ENCODE measurements around the gene CHCHD3.

The CHCHD3 gene

DNA sequence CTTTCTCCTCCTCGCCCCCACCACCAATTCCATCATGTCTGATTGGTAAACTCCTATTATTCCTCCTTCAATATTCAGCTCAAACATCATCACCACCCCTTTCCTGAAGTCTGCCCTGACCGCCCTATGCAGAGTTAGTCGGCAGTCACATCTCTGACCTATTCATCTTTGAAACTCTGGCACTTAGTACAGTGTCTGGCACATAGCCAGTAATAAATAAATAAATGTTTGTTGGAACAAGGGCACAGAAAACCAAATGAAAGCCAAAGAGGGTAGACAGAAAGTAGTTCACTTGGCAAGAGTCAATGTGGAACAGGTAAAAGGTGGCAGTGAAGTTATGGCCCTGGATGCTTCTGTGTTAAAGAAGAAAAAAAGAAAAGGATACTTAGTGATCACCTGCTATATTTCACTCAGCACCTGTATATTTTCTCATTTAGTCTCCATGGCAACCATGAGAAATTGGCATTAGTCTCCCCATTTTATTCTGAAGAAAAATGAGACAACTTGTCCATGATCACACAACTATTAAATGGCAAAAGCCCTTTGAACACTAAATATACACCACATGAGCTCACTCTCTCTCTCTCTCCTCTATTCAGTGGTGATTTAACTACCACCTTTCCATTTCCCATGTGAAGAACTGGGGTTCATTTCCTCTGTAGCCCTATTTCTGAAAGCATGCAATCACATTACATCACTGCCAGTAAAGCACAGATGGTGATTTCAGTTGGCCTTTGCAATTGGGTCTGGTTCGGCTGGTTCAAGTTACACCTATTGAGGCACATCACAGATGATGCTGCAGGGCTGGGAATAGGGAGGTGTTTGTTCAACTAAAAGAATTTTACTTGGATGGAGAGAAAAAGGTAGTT is 25.3 kb downstream of the CHCHD3 start:
- TF ChIP-seq, protein P1, sequence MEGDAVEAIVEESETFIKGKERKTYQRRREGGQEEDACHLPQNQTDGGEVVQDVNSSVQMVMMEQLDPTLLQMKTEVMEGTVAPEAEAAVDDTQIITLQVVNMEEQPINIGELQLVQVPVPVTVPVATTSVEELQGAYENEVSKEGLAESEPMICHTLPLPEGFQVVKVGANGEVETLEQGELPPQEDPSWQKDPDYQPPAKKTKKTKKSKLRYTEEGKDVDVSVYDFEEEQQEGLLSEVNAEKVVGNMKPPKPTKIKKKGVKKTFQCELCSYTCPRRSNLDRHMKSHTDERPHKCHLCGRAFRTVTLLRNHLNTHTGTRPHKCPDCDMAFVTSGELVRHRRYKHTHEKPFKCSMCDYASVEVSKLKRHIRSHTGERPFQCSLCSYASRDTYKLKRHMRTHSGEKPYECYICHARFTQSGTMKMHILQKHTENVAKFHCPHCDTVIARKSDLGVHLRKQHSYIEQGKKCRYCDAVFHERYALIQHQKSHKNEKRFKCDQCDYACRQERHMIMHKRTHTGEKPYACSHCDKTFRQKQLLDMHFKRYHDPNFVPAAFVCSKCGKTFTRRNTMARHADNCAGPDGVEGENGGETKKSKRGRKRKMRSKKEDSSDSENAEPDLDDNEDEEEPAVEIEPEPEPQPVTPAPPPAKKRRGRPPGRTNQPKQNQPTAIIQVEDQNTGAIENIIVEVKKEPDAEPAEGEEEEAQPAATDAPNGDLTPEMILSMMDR (conservative IDR thresholded peaks at IDR 0.05; ENCODE audit: low read depth, low read length) = no peak
- no peak for DNase-seq (ENCODE audit: low read depth)
- no peak overlapping the region for H3K4me3 ChIP-seq (ENCODE audit: low read depth, low read length)

DNA sequence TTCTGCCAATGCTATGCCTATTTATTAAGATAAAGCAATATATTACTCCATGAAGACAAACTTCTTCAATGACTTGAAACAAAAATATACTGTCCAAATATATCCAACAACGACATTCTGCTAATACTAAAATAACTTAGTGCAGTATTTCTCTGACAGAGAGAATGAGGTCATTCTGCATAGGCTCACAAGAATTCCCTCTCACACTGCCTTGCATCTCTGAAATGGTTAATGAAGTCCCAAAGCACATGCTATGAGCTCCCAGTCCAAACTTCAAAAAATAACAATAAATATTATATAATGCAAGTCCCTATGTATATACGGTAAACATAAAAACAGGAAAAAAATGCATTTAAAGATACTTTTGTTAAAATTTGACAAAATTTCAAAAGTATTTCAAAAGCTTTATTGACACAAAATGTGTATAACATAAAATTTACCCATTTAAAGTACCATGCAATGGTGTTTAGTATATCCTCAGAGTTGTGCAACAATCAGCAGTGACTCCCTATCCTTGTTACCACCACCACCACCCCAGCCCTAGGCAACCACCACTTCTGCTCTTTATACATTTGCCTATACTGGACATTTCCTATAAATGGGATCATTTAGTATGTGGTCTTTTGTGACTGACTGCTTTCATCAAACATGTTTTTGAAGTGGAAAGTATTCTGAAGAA is 27.6 kb downstream of the CHCHD3 start:
- TF ChIP-seq, protein P1 (conservative IDR thresholded peaks at IDR 0.05; ENCODE audit: low read depth, low read length) = no peak

DNA sequence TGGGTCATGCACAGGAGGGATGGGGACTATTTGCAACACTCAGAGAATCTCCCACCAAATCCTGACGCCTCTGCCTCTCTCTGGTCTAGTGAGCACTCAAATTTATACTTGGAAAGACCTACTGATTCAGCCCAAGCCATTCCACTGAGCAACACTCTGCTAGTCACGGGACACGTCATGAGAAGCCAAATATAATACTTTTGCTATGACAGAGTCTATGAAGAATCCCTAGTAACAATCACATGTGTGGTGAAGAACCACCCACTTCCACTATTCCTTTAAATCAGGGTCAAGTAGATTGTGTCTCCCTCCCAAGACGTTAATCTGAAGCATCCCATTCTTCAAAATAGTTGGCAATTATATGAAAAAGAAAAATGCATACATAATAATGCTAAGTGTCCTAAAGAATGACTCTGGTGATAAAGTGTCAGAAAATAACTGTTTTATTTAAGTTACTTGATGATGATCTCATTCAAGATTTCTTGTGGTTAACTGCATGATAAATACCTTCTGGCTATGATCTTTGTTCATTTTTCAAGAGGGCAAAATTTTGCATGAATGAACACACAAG is 28.5 kb downstream of the CHCHD3 start:
- peak; percentile 96 for DNase-seq (ENCODE audit: low read depth)
- no peak overlapping the region for H3K4me3 ChIP-seq (ENCODE audit: low read depth, low read length)
- TF ChIP-seq, protein P1 (conservative IDR thresholded peaks at IDR 0.05; ENCODE audit: low read depth, low read length) = no peak

More for the DNA sequence above, 27.6 kb downstream of the CHCHD3 start:
- no peak overlapping the region for H3K4me3 ChIP-seq (ENCODE audit: low read depth, low read length)
- DNase-seq (ENCODE audit: low read depth) = peak; percentile 23

- DNase-seq (ENCODE audit: low read depth) = no peak
- TF ChIP-seq, protein P1 (conservative IDR thresholded peaks at IDR 0.05; ENCODE audit: low read depth, low read length) = no peak
- no peak overlapping the region for H3K4me3 ChIP-seq (ENCODE audit: low read depth, low read length)
Observed at GRCh38 chr7:133052826-133053225, 29.1 kb downstream of the CHCHD3 start.

DNA sequence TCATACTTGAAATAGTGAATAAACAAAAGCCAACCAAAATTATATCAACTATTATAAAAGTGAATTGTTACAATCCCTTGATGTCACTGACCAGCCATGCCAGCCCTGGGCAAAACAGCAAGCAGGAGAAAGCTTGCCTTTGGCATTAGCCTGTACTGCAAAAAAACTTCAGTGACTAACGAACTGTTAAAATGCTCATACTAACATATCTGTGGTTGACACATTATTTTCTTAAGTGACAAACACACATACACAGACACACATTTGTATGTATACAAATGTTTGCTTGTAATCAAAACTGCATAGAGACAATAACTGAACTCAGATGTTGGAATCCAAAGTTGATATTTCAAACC is 29.5 kb downstream of the CHCHD3 start:
- TF ChIP-seq, protein P1 (conservative IDR thresholded peaks at IDR 0.05; ENCODE audit: low read depth, low read length) = no peak
- DNase-seq (ENCODE audit: low read depth) = no peak
- no peak overlapping the region for H3K4me3 ChIP-seq (ENCODE audit: low read depth, low read length)

- H3K4me3 ChIP-seq (ENCODE audit: low read depth, low read length) = no peak overlapping the region
- no peak for DNase-seq (ENCODE audit: low read depth)
- TF ChIP-seq, protein P1 (conservative IDR thresholded peaks at IDR 0.05; ENCODE audit: low read depth, low read length) = no peak
Observed at GRCh38 chr7:133051719-133052400, 30.0 kb downstream of the CHCHD3 start.
